Caki2 (cell line): ENCODE data around the gene COL8A1. TPM values are rescaled to one million over a fixed set of nuclear protein-coding genes. Genes with fewer than 3 reads are reported as not detected.

Experiments used
- DNase-seq: peaks from one replicate; pipeline ENCODE4 v3.0.0-alpha.2; 2015; ENCODE audit warnings: low read depth
- in situ Hi-C: cut with HindIII; loops from 2 replicates; pipeline ENCODE4 v1.10.0; 2016; ENCODE audit warnings: low sequenced_read_pairs, low pct_unique_long_range_greater_than_20kb, mixed read lengths
- total RNA-seq: library from RNA; depleted of rRNA; stranded (reverse); fragments of >200 nt; shearing (Covaris generic); gene quantifications from 2 replicates; pipeline ENCODE4 v1.2.3, GENCODE V29; 2014; ENCODE audit warnings: low replicate concordance

COL8A1 gene
- total RNA-seq, 1 experiment from 2014 or later, result 36.4 TPM

GRCh38 chr3:99768126-99768525 is 129.7 kb downstream of the COL8A1 start:
- in situ Hi-C loops, result no loop called here
- no peak for DNase-seq

GRCh38 chr3:99768808-99769501 is 130.6 kb downstream of the COL8A1 start:
- in situ Hi-C loops, result no loop called here

GRCh38 chr3:99772171-99772570 is 133.8 kb downstream of the COL8A1 start:
- no peak for DNase-seq
- in situ Hi-C loops, result no loop called here

More at GRCh38 chr3:99768808-99769501, 130.6 kb downstream of the COL8A1 start:
- no peak for DNase-seq

GRCh38 chr3:99772671-99773070 is 134.3 kb downstream of the COL8A1 start:
- in situ Hi-C loops, result no loop called here
- DNase-seq, result no peak

- in situ Hi-C loops, result no loop called here
- DNase-seq, result peak; percentile 16
These were observed 136.1 kb downstream of the COL8A1 start for GRCh38 chr3:99774467-99774866.

- no peak for DNase-seq
- in situ Hi-C loops, result no loop called here
These were observed 138.3 kb downstream of the COL8A1 start for GRCh38 chr3:99776516-99777209.

GRCh38 chr3:99777210-99777549 is 138.8 kb downstream of the COL8A1 start:
- DNase-seq, result no peak
- in situ Hi-C loops, result no loop called here

GRCh38 chr3:99777708-99778107 is 139.3 kb downstream of the COL8A1 start:
- in situ Hi-C loops, result no loop called here
- DNase-seq, result no peak

GRCh38 chr3:99780749-99781148 is 142.4 kb downstream of the COL8A1 start:
- in situ Hi-C loops, result no loop called here
- DNase-seq, result no peak

- DNase-seq, result no peak
- in situ Hi-C loops, result no loop called here
These were observed 143.4 kb downstream of the COL8A1 start for GRCh38 chr3:99781761-99782160.

GRCh38 chr3:99783011-99783573 is 144.7 kb downstream of the COL8A1 start:
- peak; percentile 57 for DNase-seq
- in situ Hi-C loops, result no loop called here

GRCh38 chr3:99789011-99789721 is 150.8 kb downstream of the COL8A1 start:
- DNase-seq, result peak; percentile 25
- in situ Hi-C loops, result no loop called here

- DNase-seq, result no peak
- in situ Hi-C loops, result no loop called here
These were observed 156.1 kb downstream of the COL8A1 start for GRCh38 chr3:99794485-99794884.

GRCh38 chr3:99795573-99795972 is 157.2 kb downstream of the COL8A1 start:
- in situ Hi-C loops, result no loop called here
- DNase-seq, result no peak

- in situ Hi-C loops, result no loop called here
- no peak for DNase-seq
These were observed 161.0 kb downstream of the COL8A1 start for GRCh38 chr3:99799422-99799821.

- no peak for DNase-seq
- in situ Hi-C loops, result no loop called here
These were observed 164.9 kb downstream of the COL8A1 start for GRCh38 chr3:99803297-99803696.

- no peak for DNase-seq
- in situ Hi-C loops, result no loop called here
These were observed 166.8 kb downstream of the COL8A1 start for GRCh38 chr3:99805160-99805559.

- in situ Hi-C loops, result no loop called here
- DNase-seq, result peak; percentile 33
These were observed 169.9 kb downstream of the COL8A1 start for GRCh38 chr3:99808163-99808794.

GRCh38 chr3:99809565-99809964 is 171.2 kb downstream of the COL8A1 start:
- in situ Hi-C loops, result no loop called here

More at GRCh38 chr3:99809565-99809964, 171.2 kb downstream of the COL8A1 start:
- DNase-seq, result no peak
